HCT116 (cell line): ENCODE data around the gene PTPRCAP. TPM values are rescaled to one million over a fixed set of nuclear protein-coding genes. Genes with fewer than 3 reads are reported as not detected.

Source experiments
- ATAC-seq: fragments of 200-7000 bp; cut with Tn5 transposase; 2 replicates; pipeline ENCODE4 v1.9.1; 2020; ENCODE audit warnings: mild to moderate bottlenecking, moderate library complexity
- BruUV-seq: library from RNA; stranded (reverse); fragments of 400-500 nt; replicated peaks from 2 replicates; lab custom pipeline; 2021; lab: Mats Ljungman, UMichigan
- CTCF ChIA-PET: fragments of 300-600 bp; sonication (Branson Sonifier 250); formaldehyde crosslinking; loops from one replicate; lab custom pipeline; 2021; ENCODE audit warnings: antibody characterized with exemption; lab: Charles Lee
- POLR2A ChIA-PET: fragments of 300-600, 350-600 bp; sonication (Branson Sonifier 250); formaldehyde crosslinking; loops from one replicate; lab custom pipeline; 2021; ENCODE audit warnings: antibody characterized with exemption; lab: Charles Lee
- RAD21 ChIA-PET, 2 experiments: fragments of 300-600 bp; sonication (Branson Sonifier 250); formaldehyde crosslinking; loops; one replicate each; lab custom pipeline; 2023; ENCODE audit warnings: low total read pairs in 2 of 2; ENCODE audit not compliant: uncharacterized antibody in 2 of 2, unreplicated experiment in 2 of 2, low non-redundant PET in 1 of 2; lab: Charles Lee
- DNase-seq: peaks from one replicate; pipeline ENCODE4 v3.0.0-alpha.2; 2010; ENCODE audit warnings: low read depth, low spot score
- H2AFZ ChIP-seq: fragments of 200-600 bp; shearing (Covaris generic), sonication (generic); 2 replicates; pipeline ENCODE4 v1.6.1; 2017; ENCODE audit warnings: low read depth, mixed run types, mixed read lengths, antibody characterized with exemption, low read length; ENCODE audit not compliant: poor library complexity, severe bottlenecking
- H3K27ac ChIP-seq: 2 replicates; pipeline ENCODE4 v1.5.1; 2012; ENCODE audit warnings: low read depth, low read length
- H3K27me3 ChIP-seq: fragments of 200-600 bp; sonication (generic); 2 replicates; pipeline ENCODE4 v1.6.1; 2016; ENCODE audit warnings: mixed run types, low read length, mixed read lengths; ENCODE audit not compliant: insufficient read depth
- H3K36me3 ChIP-seq, 2 experiments: fragments of 200-500 bp in 1 of 2; fragments of 200-600 bp in 1 of 2; sonication (Bioruptor generic) in 1 of 2; sonication (generic) in 1 of 2; 2 replicates each; pipeline versions ENCODE4 v1.5.1 to v1.6.1; 2014 to 2016; ENCODE audit warnings: low read length in 2 of 2, inconsistent platforms in 1 of 2, mixed read lengths in 1 of 2, mixed run types in 1 of 2; ENCODE audit not compliant: insufficient read depth in 2 of 2, control insufficient read depth in 1 of 2
- H3K4me1 ChIP-seq, 2 experiments: fragments of 200-600 bp in 1 of 2; sonication (generic) in 1 of 2; 2 replicates each; pipeline versions ENCODE4 v1.5.1 to v1.6.1; 2012 to 2017; ENCODE audit warnings: low read length in 2 of 2, inconsistent platforms in 1 of 2, mild to moderate bottlenecking in 1 of 2, mixed read lengths in 1 of 2, mixed run types in 1 of 2, moderate library complexity in 1 of 2; ENCODE audit not compliant: insufficient read depth in 2 of 2, control insufficient read depth in 1 of 2
- H3K4me2 ChIP-seq: fragments of 200-600 bp; sonication (generic); 2 replicates; pipeline ENCODE4 v1.6.1; 2017; ENCODE audit warnings: mixed run types, low read length, mixed read lengths
- H3K4me3 ChIP-seq, 2 experiments: fragments of 200-600 bp in 1 of 2; sonication (generic) in 1 of 2; replicated peaks in 1 of 2; 2 replicates each; pipeline ENCODE4 v1.5.1; 2011 to 2016; ENCODE audit warnings: low read length in 2 of 2, control low read depth in 1 of 2, low read depth in 1 of 2, mild to moderate bottlenecking in 1 of 2, mixed read lengths in 1 of 2, mixed run types in 1 of 2
- H3K79me2 ChIP-seq: fragments of 200-600 bp; sonication (generic); 2 replicates; pipeline ENCODE4 v1.6.1; 2017; ENCODE audit warnings: mild to moderate bottlenecking, mixed run types, low read length, moderate library complexity, mixed read lengths; ENCODE audit not compliant: insufficient read depth
- H3K9ac ChIP-seq: fragments of 200-600 bp; sonication (generic); 2 replicates; pipeline ENCODE4 v1.6.1; 2016; ENCODE audit warnings: low read length, mixed read lengths
- H3K9me2 ChIP-seq: fragments of 200-600 bp; sonication (generic), shearing (Covaris generic); 2 replicates; pipeline ENCODE4 v1.6.1; 2017; ENCODE audit warnings: mixed run types, mild to moderate bottlenecking, moderate library complexity; ENCODE audit not compliant: insufficient read depth
- H3K9me3 ChIP-seq, 2 experiments: fragments of 200-500 bp in 1 of 2; fragments of 200-600 bp in 1 of 2; sonication (Bioruptor generic) in 1 of 2; sonication (generic) in 1 of 2; 2 replicates each; pipeline ENCODE4 v1.6.1; 2014 to 2017; ENCODE audit warnings: low read length in 2 of 2, mixed read lengths in 2 of 2, inconsistent platforms in 1 of 2, low read depth in 1 of 2, mild to moderate bottlenecking in 1 of 2, mixed run types in 1 of 2, moderate library complexity in 1 of 2; ENCODE audit not compliant: control insufficient read depth in 1 of 2, insufficient read depth in 1 of 2
- H4K20me1 ChIP-seq: fragments of 200-600 bp; sonication (generic), shearing (Covaris generic); 2 replicates; pipeline ENCODE4 v1.6.1; 2017; ENCODE audit warnings: mixed run types, mild to moderate bottlenecking, moderate library complexity; ENCODE audit not compliant: insufficient read depth
- CBX3 ChIP-seq: IDR thresholded peaks from 2 replicates; pipeline ENCODE4 v1.6.1; 2012; ENCODE audit warnings: low read depth
- CEBPB ChIP-seq: IDR thresholded peaks from 2 replicates; pipeline ENCODE4 v1.6.1; 2012; ENCODE audit warnings: low read depth
- EGR1 ChIP-seq: IDR thresholded peaks from 2 replicates; pipeline ENCODE4 v1.6.1; 2012; ENCODE audit warnings: low read depth
- ELF1 ChIP-seq: IDR thresholded peaks from 2 replicates; pipeline ENCODE4 v1.6.1; 2012; ENCODE audit warnings: low read depth, borderline replicate concordance
- EZH2phosphoT487 ChIP-seq: fragments of 200-600 bp; IDR thresholded peaks from 2 replicates; pipeline ENCODE4 v1.6.1; 2018; ENCODE audit warnings: antibody characterized with exemption, borderline replicate concordance
- FOSL1 ChIP-seq: IDR thresholded peaks from 2 replicates; pipeline ENCODE4 v1.6.1; 2012; ENCODE audit warnings: low read depth
- JUND ChIP-seq: IDR thresholded peaks from 2 replicates; pipeline ENCODE4 v1.6.1; 2012
- POLR2A ChIP-seq: IDR thresholded peaks from 2 replicates; pipeline ENCODE4 v1.7.0; 2011; ENCODE audit warnings: borderline replicate concordance; ENCODE audit not compliant: insufficient read depth, insufficient read length; ENCODE audit errors: extremely low read depth
- POLR2AphosphoS5 ChIP-seq: IDR thresholded peaks from 2 replicates; pipeline ENCODE4 v1.6.1; 2011; ENCODE audit warnings: mild to moderate bottlenecking, low read depth, low read length, moderate library complexity
- RAD21 ChIP-seq: IDR thresholded peaks from 2 replicates; pipeline ENCODE4 v1.6.1; 2012; ENCODE audit warnings: low read depth, mild to moderate bottlenecking
- SRF ChIP-seq: IDR thresholded peaks from 2 replicates; pipeline ENCODE4 v1.6.1; 2012; ENCODE audit warnings: low read depth
- YY1 ChIP-seq: IDR thresholded peaks from 2 replicates; pipeline ENCODE4 v1.6.1; 2011; ENCODE audit warnings: low read length, low read depth, moderate library complexity, mild to moderate bottlenecking; ENCODE audit not compliant: insufficient replicate concordance; ENCODE audit errors: extremely low read depth
- ZFX ChIP-seq: fragments of 450-650 bp; IDR thresholded peaks from 2 replicates; pipeline ENCODE4 v1.6.1; 2017
- intact Hi-C: fragments of 100-400 bp; cut with micrococcal nuclease; formaldehyde crosslinking; loops from 2 replicates; pipeline ENCODE4 v1.10.0; 2022
- total RNA-seq: library from RNA; stranded (reverse); gene quantifications from one replicate; pipeline ENCODE4 v1.2.1, GENCODE V29; 2021; ENCODE audit not compliant: unreplicated experiment
- TF ChIP-seq, protein P1 (sequence below): IDR thresholded peaks from 2 replicates; pipeline ENCODE4 v1.6.1; 2012
- TF ChIP-seq, protein P2 (sequence below): IDR thresholded peaks from 2 replicates; pipeline ENCODE4 v1.6.1; 2011; ENCODE audit warnings: mild to moderate bottlenecking, low read length, moderate library complexity; ENCODE audit not compliant: insufficient replicate concordance; ENCODE audit errors: extremely low read depth

Gene PTPRCAP
- total RNA-seq, 1 experiment from 2014 or later, result 1.4 TPM

DNA sequence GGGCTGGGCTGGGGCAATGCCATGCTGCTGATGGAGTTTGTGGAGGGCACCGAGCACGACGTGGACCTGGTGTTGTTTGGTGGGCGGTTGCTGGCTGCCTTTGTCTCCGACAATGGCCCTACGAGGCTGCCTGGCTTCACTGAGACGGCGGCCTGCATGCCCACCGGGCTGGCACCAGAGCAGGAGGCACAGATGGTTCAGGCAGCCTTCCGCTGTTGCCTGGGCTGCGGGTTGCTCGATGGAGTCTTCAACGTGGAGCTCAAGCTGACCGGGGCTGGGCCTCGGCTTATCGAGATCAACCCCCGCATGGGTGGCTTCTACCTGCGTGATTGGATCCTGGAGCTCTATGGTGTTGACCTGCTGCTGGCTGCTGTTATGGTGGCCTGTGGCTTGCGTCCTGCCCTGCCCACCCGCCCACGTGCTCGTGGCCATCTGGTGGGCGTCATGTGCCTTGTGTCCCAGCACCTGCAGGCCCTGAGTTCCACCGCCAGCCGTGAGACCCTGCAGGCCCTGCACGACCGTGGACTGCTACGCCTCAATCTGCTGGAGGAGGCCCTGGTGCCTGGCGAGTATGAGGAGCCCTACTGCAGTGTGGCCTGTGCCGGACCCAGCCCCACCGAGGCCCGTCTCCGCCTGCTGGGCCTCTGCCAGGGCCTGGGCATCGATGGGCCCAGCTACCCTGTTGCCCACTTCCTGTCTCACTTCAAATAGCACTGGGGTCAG is 13.4 kb downstream of the PTPRCAP start:
- Histone ChIP-seq H3K27ac (no peak overlapping the region), H3K4me3 (no peak overlapping the region), H3K4me2 (no peak overlapping the region), H3K9me3 (no peaks in the 10 kb centered on the region), H3K9me2 (no peaks in the 10 kb centered on the region), H3K9ac (no peak overlapping the region), H3K27me3 (no peaks in the 10 kb centered on the region), H3K36me3 (no peaks in the 10 kb centered on the region), H2AFZ (no peak overlapping the region), H4K20me1 (no peaks in the 10 kb centered on the region), H3K4me1 (peaks cover 11 to 31% of the 10 kb centered on the region in 2 experiments; a peak in 3 of 4 replicates), H3K79me2 (peaks cover 8% of the 10 kb centered on the region)
- CTCF ChIA-PET, result interaction anchor here (1.3 kb wide), 1 partner anchor 22 kb away, joined by 5 read pairs; the partner anchor contains the start of gene PPP1CA
- RAD21 ChIA-PET, result no interaction called here
- no peak for ATAC-seq
- no peak for TF ChIP-seq SRF
- no peak for TF ChIP-seq JUND
- TF ChIP-seq RAD21, result no peak
- TF ChIP-seq, protein P1, sequence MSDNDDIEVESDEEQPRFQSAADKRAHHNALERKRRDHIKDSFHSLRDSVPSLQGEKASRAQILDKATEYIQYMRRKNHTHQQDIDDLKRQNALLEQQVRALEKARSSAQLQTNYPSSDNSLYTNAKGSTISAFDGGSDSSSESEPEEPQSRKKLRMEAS, result no peak
- intact Hi-C loops, result no loop called here
- no TSS peak for BruUV-seq
- POLR2A ChIA-PET, result no interaction called here
- no peak for DNase-seq

DNA sequence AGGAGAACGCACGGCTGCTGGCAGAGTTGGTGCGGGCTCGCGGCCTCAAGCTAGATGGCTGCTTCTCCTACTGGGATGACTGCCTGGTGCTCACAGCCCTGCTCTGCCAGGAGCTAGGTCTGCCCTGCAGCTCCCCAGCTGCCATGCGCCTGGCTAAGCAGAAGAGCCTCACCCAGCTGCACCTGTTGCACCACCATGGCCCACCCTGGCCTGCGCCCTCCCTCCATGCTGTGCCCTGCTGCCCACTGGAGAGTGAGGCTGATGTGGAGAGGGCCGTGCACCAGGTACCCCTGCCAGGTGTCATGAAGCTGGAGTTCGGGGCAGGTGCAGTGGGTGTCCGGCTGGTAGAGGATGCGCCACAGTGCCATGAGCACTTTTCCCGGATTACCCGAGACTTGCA is 14.0 kb downstream of the PTPRCAP start:
- no TSS peak for BruUV-seq
- POLR2A ChIA-PET, result interaction anchor here (1.2 kb wide), 1 partner anchor 22 kb away, joined by 3 read pairs; the partner anchor contains the start of gene PPP1CA
- CTCF ChIA-PET, result no interaction called here
- Histone ChIP-seq H3K36me3 (no peaks in the 10 kb centered on the region), H3K9ac (no peak overlapping the region), H3K4me2 (no peak overlapping the region), H3K9me3 (no peaks in the 10 kb centered on the region), H3K27ac (no peak overlapping the region), H3K9me2 (no peaks in the 10 kb centered on the region), H3K27me3 (no peaks in the 10 kb centered on the region), H4K20me1 (no peaks in the 10 kb centered on the region), H3K4me1 (peaks cover 11 to 29% of the 10 kb centered on the region in 2 experiments; a peak in 3 of 4 replicates), H3K79me2 (peaks cover 2% of the 10 kb centered on the region), H2AFZ (no peak overlapping the region), H3K4me3 (no peak overlapping the region)
- no peak for DNase-seq
- RAD21 ChIA-PET, result no interaction called here
- no peak for ATAC-seq
- intact Hi-C loops, result no loop called here
- TF ChIP-seq EGR1 (no peak), RAD21 (no peak), POLR2AphosphoS5 (no peak), ZFX (no peak), CEBPB (no peak), JUND (no peak), EZH2phosphoT487 (no peak), FOSL1 (no peak), ELF1 (no peak), YY1 (no peak), POLR2A (no peak), CBX3 (no peak)
- TF ChIP-seq, protein P1, result no peak
- TF ChIP-seq, protein P2, sequence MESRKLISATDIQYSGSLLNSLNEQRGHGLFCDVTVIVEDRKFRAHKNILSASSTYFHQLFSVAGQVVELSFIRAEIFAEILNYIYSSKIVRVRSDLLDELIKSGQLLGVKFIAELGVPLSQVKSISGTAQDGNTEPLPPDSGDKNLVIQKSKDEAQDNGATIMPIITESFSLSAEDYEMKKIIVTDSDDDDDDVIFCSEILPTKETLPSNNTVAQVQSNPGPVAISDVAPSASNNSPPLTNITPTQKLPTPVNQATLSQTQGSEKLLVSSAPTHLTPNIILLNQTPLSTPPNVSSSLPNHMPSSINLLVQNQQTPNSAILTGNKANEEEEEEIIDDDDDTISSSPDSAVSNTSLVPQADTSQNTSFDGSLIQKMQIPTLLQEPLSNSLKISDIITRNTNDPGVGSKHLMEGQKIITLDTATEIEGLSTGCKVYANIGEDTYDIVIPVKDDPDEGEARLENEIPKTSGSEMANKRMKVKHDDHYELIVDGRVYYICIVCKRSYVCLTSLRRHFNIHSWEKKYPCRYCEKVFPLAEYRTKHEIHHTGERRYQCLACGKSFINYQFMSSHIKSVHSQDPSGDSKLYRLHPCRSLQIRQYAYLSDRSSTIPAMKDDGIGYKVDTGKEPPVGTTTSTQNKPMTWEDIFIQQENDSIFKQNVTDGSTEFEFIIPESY, result no peak
